ENCODE data around the gene ATP1A2. TPM values are rescaled to one million over a fixed set of nuclear protein-coding genes. Genes with fewer than 3 reads are reported as not detected.

The ATP1A2 gene
- total and polyA plus RNA-seq, 2 of the 8 experiments (the other 6 are each of a cell fraction or from before 2014, with no cell fraction given): 39.7 to 40.8 TPM

- no peak for TF ChIP-seq POLR2AphosphoS5 (IDR thresholded peaks at IDR 0.05; ENCODE audit: low read depth, low read length)
- no peak for TF ChIP-seq SP4 (IDR thresholded peaks at IDR 0.05; ENCODE audit: low read length)
- TF ChIP-seq EZH2 (IDR thresholded peaks at IDR 0.05; ENCODE audit: low read depth, low read length, severe bottlenecking): no peak
- no peak for TF ChIP-seq SIN3A (conservative IDR thresholded peaks at IDR 0.05 in 1 of 2, IDR thresholded peaks at IDR 0.05 in 1 of 2; ENCODE audit: low read depth in 1 of 2, low read length in 2 of 2)
- TF ChIP-seq SAP30 (IDR thresholded peaks at IDR 0.05; ENCODE audit: insufficient read depth, insufficient replicate concordance, low read length): no peak
- TF ChIP-seq NRF1 (IDR thresholded peaks at IDR 0.05; ENCODE audit: low read depth, low read length): no peak
- no peak for TF ChIP-seq SRF (IDR thresholded peaks at IDR 0.05; ENCODE audit: low read depth, low read length)
Observed at GRCh38 chr1:160104486-160104885, 11.1 kb upstream of the ATP1A2 start (continued).
